H1 (cell line): Measurements from ENCODE around the gene PPP1R9A. TPM values are rescaled to one million over a fixed set of nuclear protein-coding genes. Genes with fewer than 3 reads are reported as not detected.
A peak's percentile ranks its signal among the peaks of the same experiment; 100 is the strongest.

Experiments
- CTCF ChIA-PET: fragments of 300-600 bp; sonication (Branson Sonifier 250); formaldehyde crosslinking; loops from one replicate; lab custom pipeline; 2021; ENCODE audit not compliant: partially characterized antibody; lab: Charles Lee
- POLR2A ChIA-PET: fragments of 300-600 bp; sonication (Branson Sonifier 250); formaldehyde crosslinking; loops from one replicate; lab custom pipeline; 2021; ENCODE audit warnings: inconsistent platforms; ENCODE audit not compliant: partially characterized antibody; lab: Charles Lee
- DNase-seq, 2 experiments: peaks; one replicate each; pipeline versions ENCODE4 v3.0.0 to v3.0.0-alpha.2; 2010 to 2022; ENCODE audit warnings: low spot score in 2 of 2, low read depth in 1 of 2, mixed read lengths in 1 of 2
- FAIRE-seq: peaks from 2 replicates; lab custom pipeline; 2011; peaks lifted over from hg19 to GRCh38; lab: Jason Lieb, UNC
- H2AFZ ChIP-seq: 2 replicates; pipeline ENCODE4 v1.8.1; 2012; ENCODE audit warnings: low read length, inconsistent platforms
- H2AK5ac ChIP-seq: 2 replicates; pipeline ENCODE4 v1.6.1; 2013; ENCODE audit warnings: low read depth, low read length
- H2BK120ac ChIP-seq: replicated peaks from 2 replicates; pipeline ENCODE3; 2013; ENCODE audit warnings: low read depth, low read length, inconsistent platforms
- H2BK12ac ChIP-seq: 2 replicates; pipeline ENCODE4 v1.6.1; 2013; ENCODE audit warnings: low read depth, low read length
- H2BK15ac ChIP-seq: 2 replicates; pipeline ENCODE4 v1.6.1; 2013; ENCODE audit warnings: low read length
- H2BK20ac ChIP-seq: 2 replicates; pipeline ENCODE4 v1.6.1; 2013; ENCODE audit warnings: low read length
- H2BK5ac ChIP-seq: 2 replicates; pipeline ENCODE4 v1.6.1; 2013; ENCODE audit warnings: low read depth, low read length
- H3K14ac ChIP-seq: 2 replicates; pipeline ENCODE4 v1.6.1; 2013; ENCODE audit warnings: inconsistent platforms; ENCODE audit not compliant: insufficient read length
- H3K18ac ChIP-seq: 2 replicates; pipeline ENCODE4 v1.6.1; 2013; ENCODE audit warnings: low read length; ENCODE audit errors: extremely low read depth
- H3K23ac ChIP-seq: 2 replicates; pipeline ENCODE4 v1.6.1; 2013; ENCODE audit warnings: inconsistent platforms; ENCODE audit not compliant: insufficient read length
- H3K23me2 ChIP-seq: 2 replicates; pipeline ENCODE4 v1.6.1; 2013; ENCODE audit warnings: low read depth, low read length
- H3K27ac ChIP-seq: 2 replicates; pipeline ENCODE4 v1.6.1; 2011; ENCODE audit warnings: low read depth, low read length, inconsistent platforms
- H3K27me3 ChIP-seq, 4 experiments: replicated peaks in 1 of 4; 1 replicate in 1 of 4; 2 replicates in 3 of 4; pipeline versions ENCODE4 v1.6.1 to v1.8.1; 2011 to 2013; ENCODE audit warnings: low read length in 3 of 4, mild to moderate bottlenecking in 3 of 4, inconsistent platforms in 2 of 4, mixed read lengths in 2 of 4, moderate library complexity in 1 of 4; ENCODE audit not compliant: control insufficient read depth in 3 of 4, insufficient read depth in 3 of 4; ENCODE audit errors: extremely low read depth in 1 of 4
- H3K36me3 ChIP-seq, 4 experiments: 2 replicates each; pipeline versions ENCODE4 v1.6.1 to v1.8.1; 2011 to 2013; ENCODE audit warnings: mild to moderate bottlenecking in 4 of 4, low read length in 3 of 4, moderate library complexity in 2 of 4, control low read depth in 1 of 4, inconsistent platforms in 1 of 4; ENCODE audit not compliant: insufficient read depth in 4 of 4, control insufficient read depth in 2 of 4
- H3K4ac ChIP-seq: replicated peaks from 2 replicates; pipeline ENCODE3; 2013; ENCODE audit warnings: low read length, low read depth, mixed read lengths, inconsistent platforms; ENCODE audit not compliant: insufficient read length
- H3K4me1 ChIP-seq, 4 experiments: replicated peaks in 1 of 4; 1 replicate in 1 of 4; 2 replicates in 3 of 4; pipeline versions ENCODE4 v1.6.1 to v1.8.1; 2011 to 2013; ENCODE audit warnings: low read length in 3 of 4, inconsistent platforms in 2 of 4, mixed read lengths in 1 of 4; ENCODE audit not compliant: insufficient read depth in 4 of 4, control insufficient read depth in 3 of 4
- H3K4me2 ChIP-seq, 2 experiments: 2 replicates each; pipeline versions ENCODE4 v1.6.1 to v1.8.1; 2011 to 2013; ENCODE audit warnings: low read depth in 2 of 2, low read length in 2 of 2, control low read depth in 1 of 2, inconsistent platforms in 1 of 2, mild to moderate bottlenecking in 1 of 2; ENCODE audit not compliant: insufficient read depth in 1 of 2
- H3K4me3 ChIP-seq, 4 experiments: fragments of 200-600, 300-600 bp in 1 of 4; sonication (generic), shearing (Covaris generic), sonication (Bioruptor Twin) in 1 of 4; 2 replicates each; pipeline versions ENCODE4 v1.5.1 to v1.8.1; 2011 to 2016; ENCODE audit warnings: low read length in 4 of 4, low read depth in 3 of 4, control low read depth in 2 of 4, inconsistent platforms in 2 of 4, mild to moderate bottlenecking in 2 of 4, mixed read lengths in 1 of 4, moderate library complexity in 1 of 4; ENCODE audit not compliant: insufficient read depth in 2 of 4; ENCODE audit errors: extremely low read depth in 1 of 4
- H3K56ac ChIP-seq: replicated peaks from 2 replicates; pipeline ENCODE3; 2013; ENCODE audit warnings: low read depth, mild to moderate bottlenecking, mixed read lengths, low read length, inconsistent platforms; ENCODE audit not compliant: insufficient read length
- H3K79me1 ChIP-seq: 2 replicates; pipeline ENCODE4 v1.6.1; 2013; ENCODE audit warnings: low read depth, low read length, control low read depth
- H3K79me2 ChIP-seq, 2 experiments: 2 replicates each; pipeline versions ENCODE4 v1.6.1 to v1.8.1; 2012 to 2013; ENCODE audit warnings: low read length in 2 of 2, mild to moderate bottlenecking in 2 of 2, inconsistent platforms in 1 of 2; ENCODE audit not compliant: insufficient read depth in 2 of 2, control insufficient read depth in 1 of 2
- H3K9ac ChIP-seq, 4 experiments: replicated peaks in 1 of 4; 1 replicate in 1 of 4; 2 replicates in 3 of 4; pipeline versions ENCODE4 v1.6.1 to v1.8.1; 2011 to 2013; ENCODE audit warnings: low read depth in 3 of 4, low read length in 3 of 4, control low read depth in 2 of 4, mild to moderate bottlenecking in 2 of 4, moderate library complexity in 2 of 4, inconsistent platforms in 1 of 4; ENCODE audit errors: extremely low read depth in 1 of 4
- H3K9me3 ChIP-seq, 2 experiments: 2 replicates each; pipeline versions ENCODE4 v1.6.1 to v1.8.1; 2012 to 2013; ENCODE audit warnings: mild to moderate bottlenecking in 2 of 2, moderate library complexity in 2 of 2, control low read depth in 1 of 2, inconsistent platforms in 1 of 2, low read depth in 1 of 2, low read length in 1 of 2, mixed read lengths in 1 of 2; ENCODE audit not compliant: insufficient read depth in 2 of 2
- H4K20me1 ChIP-seq, 2 experiments: replicated peaks in 1 of 2; 2 replicates each; pipeline versions ENCODE3 to v1.8.1; 2011 to 2013; ENCODE audit warnings: inconsistent platforms in 2 of 2, low read length in 2 of 2, mild to moderate bottlenecking in 1 of 2; ENCODE audit not compliant: insufficient read depth in 2 of 2, control insufficient read depth in 1 of 2
- H4K5ac ChIP-seq: 2 replicates; pipeline ENCODE4 v1.6.1; 2013; ENCODE audit warnings: low read length, low read depth, mixed read lengths, inconsistent platforms; ENCODE audit not compliant: insufficient read length
- H4K8ac ChIP-seq: 2 replicates; pipeline ENCODE4 v1.8.0; 2013; ENCODE audit warnings: mild to moderate bottlenecking, moderate library complexity, low read length, inconsistent platforms; ENCODE audit not compliant: insufficient read depth; ENCODE audit errors: extremely low read depth
- H4K91ac ChIP-seq: replicated peaks from 2 replicates; pipeline ENCODE3; 2013; ENCODE audit warnings: low read length, mixed read lengths, inconsistent platforms; ENCODE audit not compliant: insufficient read length
- ASH2L ChIP-seq: fragments of 200-600, 300-600 bp; sonication (generic); IDR thresholded peaks from one replicate; pipeline ENCODE4 v1.7.1; 2017; ENCODE audit warnings: low read length
- HDAC2 ChIP-seq, 2 experiments: fragments of 300-600 bp in 1 of 2; sonication (generic) in 1 of 2; IDR thresholded peaks; 2 replicates each; pipeline ENCODE4 v1.6.1; 2011 to 2012; ENCODE audit warnings: low read depth in 2 of 2, low read length in 2 of 2, mild to moderate bottlenecking in 2 of 2, moderate library complexity in 2 of 2, borderline replicate concordance in 1 of 2, inconsistent platforms in 1 of 2
- RAD21 ChIP-seq, 2 experiments: IDR thresholded peaks in 1 of 2; conservative IDR thresholded peaks in 1 of 2; 2 replicates each; pipeline ENCODE4 v1.6.1; 2011; ENCODE audit warnings: low read depth in 2 of 2, low read length in 2 of 2, improper control_type of control experiment in 1 of 2, inconsistent platforms in 1 of 2, mild to moderate bottlenecking in 1 of 2, moderate library complexity in 1 of 2
- RNF2 ChIP-seq: fragments of 200-900, 300-1000 bp; sonication (generic); IDR thresholded peaks from 2 replicates; pipeline ENCODE4 v1.7.1; 2016; ENCODE audit warnings: borderline replicate concordance, low read depth, mild to moderate bottlenecking, antibody characterized with exemption, low read length; ENCODE audit not compliant: poor library complexity, severe bottlenecking; ENCODE audit errors: missing control alignments
- TBP ChIP-seq: IDR thresholded peaks from 2 replicates; pipeline ENCODE4 v1.6.1; 2011; ENCODE audit warnings: low read depth, low read length, improper control_type of control experiment
- TEAD4 ChIP-seq: IDR thresholded peaks from 2 replicates; pipeline ENCODE4 v1.6.1; 2012; ENCODE audit warnings: low read depth, low read length, inconsistent platforms, mixed read lengths
- WGBS, 2 experiments: shearing (Covaris generic) in 1 of 2; methylation state at CpG; one replicate each; pipeline versions ENCODE4 v1.1.6 to v1.1.7; 2013 to 2015; ENCODE audit warnings: low lambda C conversion rate in 2 of 2, mixed read lengths in 2 of 2, inconsistent platforms in 1 of 2, low coverage in 1 of 2, missing lambda C conversion rate in 1 of 2; ENCODE audit not compliant: insufficient replicate concordance in 2 of 2, insufficient coverage in 1 of 2, insufficient read length in 1 of 2; ENCODE audit errors: extremely low coverage in 1 of 2, missing lambda C conversion rate in 1 of 2; 5-methylcytosine and 5-hydroxymethylcytosine counted together
- polyA plus RNA-seq, 7 experiments: library from polyadenylated mRNA; depleted of rRNA in 3 of 7; stranded (reverse) in 5 of 7; unstranded in 2 of 7; fragments of >200 nt in 5 of 7; fragments of 200-250 nt in 2 of 7; gene quantifications; 1 replicate in 5 of 7; 2 replicates in 1 of 7; 4 replicates in 1 of 7; pipeline versions ENCODE4 v1.2.1 to v1.2.3, GENCODE V29; 2011 to 2013; ENCODE audit warnings: missing spikeins in 2 of 7, mixed read lengths in 2 of 7
- total RNA-seq: library from RNA; stranded (reverse); fragmentation: NEBNext Ultra II Directional; extraction: Animal tissue kit (Norgen Biotek cat#: 25700); gene quantifications from 2 replicates; pipeline ENCODE4 v1.2.1, GENCODE V29; 2021
- TF ChIP-seq, protein P1 (sequence below): IDR thresholded peaks from 2 replicates; pipeline ENCODE4 v1.6.1; 2012; ENCODE audit warnings: inconsistent platforms

PPP1R9A gene
- total and polyA plus RNA-seq, 2 of the 8 experiments (the other 6 are each of a cell fraction or from before 2014, with no cell fraction given): 3.0 to 20.3 TPM

DNA sequence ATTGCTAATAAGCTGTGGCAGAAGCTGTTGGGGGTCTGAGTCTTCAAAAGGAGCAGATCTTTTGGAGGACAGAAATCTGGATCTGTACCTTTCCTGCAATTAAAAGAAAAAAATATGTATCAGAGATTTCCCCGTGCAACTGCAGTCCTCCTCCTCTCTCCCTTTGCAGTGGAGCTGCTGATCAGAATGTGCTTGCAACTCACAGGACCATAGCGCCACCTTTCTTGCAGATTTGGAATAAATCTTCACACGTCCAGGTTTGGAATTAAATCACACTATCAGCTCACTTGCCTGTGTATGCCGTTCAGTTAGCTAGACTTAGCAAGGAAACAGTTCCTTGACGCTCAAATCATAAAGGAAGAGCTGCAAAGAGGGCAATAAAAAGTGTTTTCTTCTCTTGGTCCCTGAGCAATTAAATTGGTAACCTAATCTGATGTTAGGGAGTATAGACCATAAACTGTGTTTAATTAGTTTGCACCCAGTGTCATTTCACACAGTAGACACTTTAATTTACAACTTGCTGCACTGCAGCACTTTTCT lies 339.5 kb downstream of the PPP1R9A start:
- H2AFZ ChIP-seq: no peak overlapping the region
- H2AK5ac ChIP-seq: no peak overlapping the region
- TF ChIP-seq ASH2L (no peak), TEAD4 (0 out of 2 replicates have a peak, but pooled peaks have one; percentile 26), TBP (no peak), RNF2 (no peak), RAD21 (IDR thresholded peaks at IDR 0.05 in 1 of 2, conservative IDR thresholded peaks at IDR 0.05 in 1 of 2; ENCODE audit: low read depth in 2 of 2, low read length in 2 of 2) (peak; percentile 87 to 88), HDAC2 (IDR thresholded peaks at IDR 0.05; ENCODE audit: borderline replicate concordance in 1 of 2, low read depth in 2 of 2, low read length in 2 of 2) (no peak)
- TF ChIP-seq, protein P1, sequence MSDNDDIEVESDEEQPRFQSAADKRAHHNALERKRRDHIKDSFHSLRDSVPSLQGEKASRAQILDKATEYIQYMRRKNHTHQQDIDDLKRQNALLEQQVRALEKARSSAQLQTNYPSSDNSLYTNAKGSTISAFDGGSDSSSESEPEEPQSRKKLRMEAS: no peak

More for the DNA sequence above, 339.5 kb downstream of the PPP1R9A start:
- H3K23me2 ChIP-seq: no peaks in the 10 kb centered on the region
- H3K79me2 ChIP-seq: no peaks in the 10 kb centered on the region
- H3K23ac ChIP-seq: no peak overlapping the region
- no peak overlapping the region for H3K27ac ChIP-seq
- H4K8ac ChIP-seq: no peak overlapping the region
- no peak overlapping the region for H2BK15ac ChIP-seq
- DNase-seq: peak; percentile 15 to 51
- FAIRE-seq: peak; percentile 97
- ChIA-PET POLR2A (no interaction called here), CTCF (interaction anchor here (0.6 to 2.4 kb wide), 31 partner anchors 12 to 804 kb away, joined by 3 to 11 read pairs (median 4); no protein-coding TSS in a partner anchor)
- no peak overlapping the region for H2BK5ac ChIP-seq
- H3K36me3 ChIP-seq: peaks cover 0 to 3% (median 0%) of the 10 kb centered on the region in 4 experiments; a peak in 2 of 8 replicates
- H3K18ac ChIP-seq: no peak overlapping the region
- H3K27me3 ChIP-seq: peaks cover 0 to 1% (median 0%) of the 10 kb centered on the region in 4 experiments; a peak in 1 of 7 replicates
- peaks cover 0 to 6% (median 0%) of the 10 kb centered on the region in 4 experiments; a peak in 4 of 7 replicates for H3K4me1 ChIP-seq
- WGBS, 2 experiments: 24% methylated on average over 5 of the region's 5 CpGs; no CpG with 5 or more reads in 1 of the 2 experiments
- no peak overlapping the region for H3K56ac ChIP-seq
- H2BK12ac ChIP-seq: no peak overlapping the region
- H3K14ac ChIP-seq: no peak overlapping the region
- no peak overlapping the region for H4K5ac ChIP-seq
- H4K91ac ChIP-seq: no peak overlapping the region
- no peak overlapping the region for H3K4ac ChIP-seq
- H2BK20ac ChIP-seq: no peak overlapping the region
- peak overlapping the region in 1 of 4 experiments; percentile 24; a peak in 1 of 8 replicates for H3K4me3 ChIP-seq
- no peak overlapping the region for H3K9ac ChIP-seq
- H4K20me1 ChIP-seq: no peaks in the 10 kb centered on the region
- no peak overlapping the region for H2BK120ac ChIP-seq
- H3K4me2 ChIP-seq: peak overlapping the region in 1 of 2 experiments; percentile 40; a peak in 2 of 4 replicates
- no peaks in the 10 kb centered on the region for H3K9me3 ChIP-seq
- H3K79me1 ChIP-seq: no peaks in the 10 kb centered on the region
